Progenitor cell of endocrine pancreas (in vitro differentiated cells): Measurements from ENCODE around the gene CDC26. TPM values are rescaled to one million over a fixed set of nuclear protein-coding genes. Genes with fewer than 3 reads are reported as not detected.
"Not testable (repeated sequence)": the region's sequence is repeated elsewhere in the genome, so short reads cannot be mapped to it uniquely, and the experiment has no call there.

Experiments
- DNase-seq: peaks from one replicate; pipeline ENCODE4 v3.0.0; 2021; ENCODE audit warnings: low spot score; ENCODE audit not compliant: unreplicated experiment
- H3K27ac Mint-ChIP-seq: 2 replicates; pipeline ENCODE4 v1.8.0; 2021; ENCODE audit warnings: mild to moderate bottlenecking, moderate library complexity, mixed read lengths
- H3K27me3 Mint-ChIP-seq: 2 replicates; pipeline ENCODE4 v1.8.0; 2021; ENCODE audit warnings: mixed read lengths
- H3K36me3 Mint-ChIP-seq: 2 replicates; pipeline ENCODE4 v1.8.0; 2022; ENCODE audit warnings: mixed read lengths; ENCODE audit not compliant: insufficient read depth
- H3K4me1 Mint-ChIP-seq: 2 replicates; pipeline ENCODE4 v1.8.0; 2021; ENCODE audit warnings: low read depth, mixed read lengths
- H3K4me3 Mint-ChIP-seq: 2 replicates; pipeline ENCODE4 v1.8.0; 2021; ENCODE audit warnings: low read depth, mild to moderate bottlenecking, moderate library complexity, mixed read lengths
- H3K9me3 Mint-ChIP-seq: 2 replicates; pipeline ENCODE4 v1.8.0; 2021; ENCODE audit warnings: low read depth, mixed read lengths
- CTCF ChIP-seq: fragments of 200-600 bp; sonication (generic); IDR thresholded peaks from one replicate; pipeline ENCODE4 v1.5.0; 2021; ENCODE audit warnings: antibody characterized with exemption, mild to moderate bottlenecking; ENCODE audit not compliant: unreplicated experiment
- total RNA-seq: library from RNA; stranded (reverse); gene quantifications from 2 replicates; pipeline ENCODE4 v1.2.1, GENCODE V29; 2021

The CDC26 gene
- total RNA-seq, 1 donor from 2014 or later, result 36.6 TPM

- H3K27ac Mint-ChIP-seq, result no peak overlapping the region
- DNase-seq, result no peak
- peaks cover 7% of the 10 kb centered on the region for H3K27me3 Mint-ChIP-seq
- H3K4me1 Mint-ChIP-seq, result peaks cover 6% of the 10 kb centered on the region
- H3K4me3 Mint-ChIP-seq, result no peak overlapping the region
- no peaks in the 10 kb centered on the region for H3K36me3 Mint-ChIP-seq
- H3K9me3 Mint-ChIP-seq, result no peaks in the 10 kb centered on the region
- TF ChIP-seq CTCF, result no peak
Observed at GRCh38 chr9:113299800-113300292, 24.5 kb upstream of the CDC26 start.

DNA sequence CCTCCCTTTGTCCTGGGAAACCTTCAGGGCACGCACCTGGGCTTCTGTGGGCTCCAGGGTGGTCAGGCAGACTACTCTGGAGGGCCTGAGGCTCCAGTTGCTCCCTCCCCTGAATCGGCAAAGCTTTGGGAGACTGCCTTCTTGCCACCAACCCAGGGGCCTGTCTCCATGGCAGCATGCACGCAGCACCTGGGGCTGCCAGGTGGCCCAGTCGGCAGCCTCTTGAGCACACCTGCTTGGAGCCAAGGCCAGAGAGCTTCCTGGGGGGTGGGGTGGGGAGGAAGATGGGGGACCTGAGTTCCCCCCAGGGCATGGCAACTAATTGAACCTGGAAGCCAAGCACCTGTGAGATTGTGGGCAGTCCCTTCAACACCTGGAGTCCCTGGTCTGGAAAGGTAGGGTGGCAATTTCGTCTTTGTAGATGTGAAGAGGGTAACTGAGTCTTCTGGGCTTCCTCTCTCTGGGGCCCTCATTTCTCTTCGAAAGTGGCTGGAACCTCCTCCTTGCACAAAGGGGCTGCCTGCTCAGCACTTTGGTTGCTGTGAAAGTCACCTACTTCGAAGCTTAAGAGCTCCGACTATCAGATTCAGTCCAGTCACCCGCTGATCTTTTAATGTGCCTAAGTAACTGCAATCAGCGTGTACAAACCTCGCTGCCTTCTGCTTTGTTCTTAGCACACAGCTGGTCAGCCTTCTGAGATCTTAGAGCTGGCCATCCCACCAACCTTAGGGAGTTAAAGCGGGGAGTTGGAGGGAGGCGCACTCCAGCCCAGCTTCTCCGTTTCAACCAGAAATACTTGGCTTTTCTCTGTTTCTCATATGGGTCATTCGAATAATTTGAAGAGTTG lies 23.8 kb upstream of the CDC26 start:
- no peak for DNase-seq
- Mint-ChIP-seq H3K4me1 (peaks cover 6% of the 10 kb centered on the region), H3K27ac (no peak overlapping the region)

GRCh38 chr9:113298311-113298710 lies 22.9 kb upstream of the CDC26 start:
- H3K4me1 Mint-ChIP-seq, result peaks cover 5% of the 10 kb centered on the region
- no peak overlapping the region for H3K27ac Mint-ChIP-seq
- no peak for TF ChIP-seq CTCF
- peaks cover 7% of the 10 kb centered on the region for H3K27me3 Mint-ChIP-seq
- no peak for DNase-seq
- no peaks in the 10 kb centered on the region for H3K36me3 Mint-ChIP-seq
- H3K9me3 Mint-ChIP-seq, result no peaks in the 10 kb centered on the region
- no peak overlapping the region for H3K4me3 Mint-ChIP-seq

More for the DNA sequence above, 23.8 kb upstream of the CDC26 start:
- Mint-ChIP-seq H3K27me3 (peaks cover 7% of the 10 kb centered on the region), H3K4me3 (no peak overlapping the region), H3K9me3 (no peaks in the 10 kb centered on the region), H3K36me3 (no peaks in the 10 kb centered on the region)
- TF ChIP-seq CTCF, result no peak

DNA sequence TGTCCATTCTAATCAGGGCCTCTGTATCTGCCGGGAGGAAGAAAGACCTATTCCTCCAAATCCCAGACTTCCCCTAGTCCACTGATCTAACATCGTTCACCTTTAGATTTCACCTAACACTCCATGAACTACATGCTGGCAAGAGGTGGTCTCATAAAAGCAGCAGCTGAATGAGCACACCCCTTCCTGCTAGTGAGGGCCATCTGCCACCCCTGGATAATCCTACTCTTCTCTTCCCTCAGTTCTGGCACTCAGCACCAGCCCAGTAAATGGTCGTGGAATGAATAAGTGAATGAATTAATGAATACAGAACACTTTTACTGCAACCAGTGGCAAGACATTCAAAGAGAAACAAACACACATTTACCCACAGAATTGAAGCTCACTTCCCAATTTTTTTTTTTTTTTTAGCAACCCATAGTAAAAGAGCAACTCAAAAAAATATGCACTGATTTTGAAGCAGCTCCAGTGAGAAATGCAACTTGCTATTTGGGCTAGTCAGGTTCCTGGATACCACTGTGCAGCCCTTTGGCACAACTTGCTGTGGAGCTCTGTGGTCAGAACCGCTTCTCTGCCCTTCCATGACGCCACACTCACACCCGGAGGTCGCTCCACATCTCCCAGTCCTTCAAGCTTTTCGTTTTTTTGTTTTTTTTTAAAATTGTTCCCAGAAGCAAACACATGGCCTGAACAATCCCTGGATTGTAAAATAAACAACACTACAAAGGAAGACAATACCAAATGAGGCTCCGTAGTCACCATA lies 21.6 kb upstream of the CDC26 start:
- no peak overlapping the region for H3K27ac Mint-ChIP-seq
- H3K36me3 Mint-ChIP-seq, result peaks cover 3% of the 10 kb centered on the region
- no peak for TF ChIP-seq CTCF

GRCh38 chr9:113296247-113296646 lies 20.9 kb upstream of the CDC26 start:
- H3K4me1 Mint-ChIP-seq, result not testable (repeated sequence)

More for the DNA sequence above, 21.6 kb upstream of the CDC26 start:
- Mint-ChIP-seq H3K4me3 (no peak overlapping the region), H3K4me1 (no peaks in the 10 kb centered on the region), H3K27me3 (peaks cover 4% of the 10 kb centered on the region), H3K9me3 (no peaks in the 10 kb centered on the region)
- DNase-seq, result no peak

More at GRCh38 chr9:113296247-113296646, 20.9 kb upstream of the CDC26 start:
- not testable (repeated sequence) for H3K9me3 Mint-ChIP-seq, H3K36me3 Mint-ChIP-seq, H3K27me3 Mint-ChIP-seq, H3K27ac Mint-ChIP-seq, H3K4me3 Mint-ChIP-seq, DNase-seq
